C4-2B (cell line): ENCODE results near the gene RFESD.

Experiments used
- H3K27ac ChIP-seq: fragments of 450-650 bp; 2 replicates; pipeline ENCODE4 v1.5.1; 2017
- CTCF ChIP-seq: fragments of 450-650 bp; conservative IDR thresholded peaks from 2 replicates; pipeline ENCODE4 v1.5.1; 2017; ENCODE audit warnings: mild to moderate bottlenecking
- ZFX ChIP-seq: fragments of 450-650 bp; IDR thresholded peaks from 2 replicates; pipeline ENCODE4 v1.6.1; 2017

Gene RFESD

DNA sequence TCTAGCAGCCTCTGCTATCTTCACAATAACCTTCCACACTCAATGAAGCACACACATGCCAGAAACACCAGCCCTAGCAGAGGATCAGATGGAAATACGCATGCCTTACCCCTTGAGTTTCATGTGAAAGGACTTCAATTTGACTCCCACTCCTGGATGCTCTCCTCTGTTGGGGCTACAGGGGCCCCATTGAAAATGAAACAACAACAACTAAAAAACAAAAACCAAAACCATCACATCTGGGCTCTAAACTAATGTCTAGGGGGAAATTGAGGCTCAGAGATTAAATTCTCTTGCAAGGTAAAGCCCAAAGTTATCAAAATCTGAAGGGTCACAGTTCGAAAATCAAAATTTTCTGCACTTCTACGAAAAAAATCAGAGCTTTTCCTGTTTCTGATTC, 7.9 kb upstream of the RFESD start:
- H3K27ac ChIP-seq = no peak overlapping the region
- no peak for TF ChIP-seq ZFX
- no peak for TF ChIP-seq CTCF

GRCh38 chr5:95641741-95642220, 4.8 kb upstream of the RFESD start:
- peak overlapping the region; percentile 65 for H3K27ac ChIP-seq
- TF ChIP-seq ZFX = no peak
- TF ChIP-seq CTCF = no peak

- no peak for TF ChIP-seq CTCF
- peak overlapping the region; percentile 5; the same call in 1 of the 2 replicates for H3K27ac ChIP-seq
Measured at GRCh38 chr5:95643152-95643551, 3.4 kb upstream of the RFESD start.

- no peak overlapping the region; the same call in 1 of the 2 replicates for H3K27ac ChIP-seq
- TF ChIP-seq CTCF (peak; percentile 95), ZFX (no peak)
Measured at GRCh38 chr5:95644351-95645042, 2.1 kb upstream of the RFESD start.

- peak overlapping the region; percentile 30 for H3K27ac ChIP-seq
Measured at GRCh38 chr5:95646226-95646568, 380 bp upstream of the RFESD start.

- TF ChIP-seq ZFX (no peak), CTCF (no peak)
- no peak overlapping the region for H3K27ac ChIP-seq
Measured at GRCh38 chr5:95647886-95648860, 1.6 kb downstream of the RFESD start.

- TF ChIP-seq CTCF (no peak), ZFX (no peak)
- H3K27ac ChIP-seq = no peak overlapping the region
Measured at GRCh38 chr5:95649274-95649673, 2.7 kb downstream of the RFESD start.
